GM12878 (cell line): Measurements from ENCODE around the gene RBBP6. TPM values are rescaled to one million over a fixed set of nuclear protein-coding genes. Genes with fewer than 3 reads are reported as not detected.

Experiments used
- ATAC-seq: fragments of 200-7000 bp; cut with Tn5 transposase; 3 replicates; pipeline ENCODE4 v1.9.1; 2020; ENCODE audit warnings: mild to moderate bottlenecking, moderate library complexity
- BruUV-seq: library from RNA; stranded (reverse); fragments of 400-500 nt; replicated peaks from 2 replicates; lab custom pipeline; 2021; lab: Mats Ljungman, UMichigan
- CTCF ChIA-PET: fragments of 300-600 bp; sonication (Branson Sonifier 250); formaldehyde crosslinking; extraction: SDS; loops from one replicate; lab custom pipeline; 2021; ENCODE audit warnings: inconsistent platforms; lab: Yijun Ruan, JAX
- POLR2A ChIA-PET: fragments of 350-600 bp; formaldehyde crosslinking; extraction: SDS; loops from one replicate; lab custom pipeline; 2021; ENCODE audit warnings: inconsistent platforms; lab: Charles Lee
- RAD21 ChIA-PET: fragments of 300-600 bp; sonication (Branson Sonifier 250); formaldehyde crosslinking; loops from one replicate; lab custom pipeline; 2023; ENCODE audit warnings: antibody characterized with exemption; ENCODE audit not compliant: unreplicated experiment; lab: Charles Lee
- SMC1A ChIA-PET: fragments of 300-600 bp; sonication (Branson Sonifier 250); formaldehyde crosslinking; loops from one replicate; lab custom pipeline; 2023; ENCODE audit not compliant: unreplicated experiment, uncharacterized antibody; lab: Charles Lee
- DNase-seq: peaks from one replicate; pipeline ENCODE4 v3.0.0-alpha.2; 2011; ENCODE audit warnings: low read depth, low spot score
- FAIRE-seq: peaks from 3 replicates; lab custom pipeline; 2011; peaks lifted over from hg19 to GRCh38; lab: Jason Lieb, UNC
- H2AFZ ChIP-seq: 2 replicates; pipeline ENCODE4 v1.6.0; 2011; ENCODE audit warnings: low read depth, low read length, control low read depth; ENCODE audit not compliant: control insufficient read depth
- H3K27ac ChIP-seq: 2 replicates; pipeline ENCODE4 v1.5.1; 2011; ENCODE audit warnings: control low read depth; ENCODE audit not compliant: control insufficient read depth, insufficient read depth
- H3K27me3 ChIP-seq, 2 experiments: replicated peaks in 1 of 2; 2 replicates each; pipeline versions ENCODE4 v1.6.0 to v1.6.1; 2011; ENCODE audit warnings: low read length in 1 of 2; ENCODE audit not compliant: control insufficient read depth in 2 of 2, insufficient read depth in 2 of 2
- H3K36me3 ChIP-seq, 2 experiments: 2 replicates each; pipeline ENCODE4 v1.5.1; 2011; ENCODE audit warnings: low read length in 1 of 2; ENCODE audit not compliant: control insufficient read depth in 2 of 2, insufficient read depth in 2 of 2
- H3K4me1 ChIP-seq: 2 replicates; pipeline ENCODE4 v1.6.1; 2011; ENCODE audit warnings: mild to moderate bottlenecking, low read length, moderate library complexity, mixed read lengths; ENCODE audit not compliant: control insufficient read depth, insufficient read depth
- H3K4me2 ChIP-seq: 2 replicates; pipeline ENCODE4 v1.6.0; 2011; ENCODE audit warnings: control low read depth; ENCODE audit not compliant: control insufficient read depth, insufficient read depth
- H3K4me3 ChIP-seq: fragments of 200-600 bp; sonication (generic); 2 replicates; pipeline ENCODE4 v1.5.1; 2016
- H3K79me2 ChIP-seq: 2 replicates; pipeline ENCODE4 v1.6.0; 2011; ENCODE audit warnings: low read length; ENCODE audit not compliant: control insufficient read depth, insufficient read depth
- H3K9ac ChIP-seq: 2 replicates; pipeline ENCODE4 v1.8.0; 2011; ENCODE audit warnings: low read length, control low read depth, mixed read lengths; ENCODE audit not compliant: control insufficient read depth, insufficient read depth
- H3K9me3 ChIP-seq: replicated peaks from 3 replicates; pipeline ENCODE4 v1.5.1; 2011; ENCODE audit warnings: mild to moderate bottlenecking, low read length; ENCODE audit not compliant: control insufficient read depth, insufficient read depth
- H4K20me1 ChIP-seq: 2 replicates; pipeline ENCODE4 v1.6.0; 2011; ENCODE audit not compliant: control insufficient read depth, insufficient read depth
- BMI1 ChIP-seq: fragments of 450-650 bp; IDR thresholded peaks from 2 replicates; pipeline ENCODE4 v1.6.1; 2016; ENCODE audit warnings: mild to moderate bottlenecking, moderate library complexity, borderline replicate concordance
- FOS ChIP-seq: IDR thresholded peaks from 3 replicates; pipeline ENCODE4 v1.6.1; 2011; ENCODE audit warnings: borderline replicate concordance; ENCODE audit not compliant: insufficient read length; ENCODE audit errors: extremely low read depth
- HDAC6 ChIP-seq: fragments of 200-600 bp; sonication (generic); IDR thresholded peaks from one replicate; pipeline ENCODE4 v1.8.0; 2017; ENCODE audit warnings: antibody characterized with exemption; ENCODE audit not compliant: unreplicated experiment
- JUNB ChIP-seq: IDR thresholded peaks from 2 replicates; pipeline ENCODE4 v1.6.1; 2016; ENCODE audit warnings: antibody characterized with exemption, mild to moderate bottlenecking
- MEF2A ChIP-seq: IDR thresholded peaks from 2 replicates; pipeline ENCODE4 v1.6.1; 2011; ENCODE audit warnings: low read depth, mild to moderate bottlenecking, low read length, moderate library complexity; ENCODE audit not compliant: insufficient read depth
- NFXL1 ChIP-seq: fragments of 450-650 bp; IDR thresholded peaks from 2 replicates; pipeline ENCODE4 v1.6.1; 2017; ENCODE audit warnings: antibody characterized with exemption, mild to moderate bottlenecking, borderline replicate concordance
- NR2F1 ChIP-seq: fragments of 450-650 bp; conservative IDR thresholded peaks from 2 replicates; pipeline ENCODE4 v1.6.1; 2017; ENCODE audit warnings: mild to moderate bottlenecking
- POU2F2 ChIP-seq: IDR thresholded peaks from 3 replicates; pipeline ENCODE4 v1.6.1; 2011; ENCODE audit warnings: low read depth, mild to moderate bottlenecking, low read length, borderline replicate concordance
- TCF3 ChIP-seq: IDR thresholded peaks from 2 replicates; pipeline ENCODE4 v1.6.1; 2012; ENCODE audit warnings: low read depth, mild to moderate bottlenecking, low read length, borderline replicate concordance; ENCODE audit not compliant: insufficient read depth
- WGBS: methylation state at CpG from one replicate; pipeline ENCODE4 v1.1.6; 2016; ENCODE audit warnings: low lambda C conversion rate; ENCODE audit not compliant: insufficient replicate concordance, insufficient coverage; ENCODE audit errors: missing lambda C conversion rate; 5-methylcytosine and 5-hydroxymethylcytosine counted together
- in situ Hi-C: fragments of 300-500 bp; cut with MboI; formaldehyde crosslinking; loops from 9 replicates; pipeline ENCODE4 v1.14.3; 2018; ENCODE audit warnings: mixed read lengths
- intact Hi-C: fragments of 100-400 bp; cut with micrococcal nuclease; formaldehyde crosslinking; loops from one replicate; pipeline ENCODE4 v1.14.2; 2022; ENCODE audit not compliant: unreplicated experiment
- polyA plus RNA-seq, 11 experiments: library from polyadenylated mRNA; depleted of rRNA in 4 of 11; unstranded in 6 of 11; stranded (reverse) in 5 of 11; fragments of >200 nt; fragmentation: Nextera tagmentation in 4 of 11; fragmentation: Illumina TruSeq in 1 of 11; extraction: Ambion mirVana in 4 of 11; extraction: Trizol in 1 of 11; gene quantifications; 1 replicate in 1 of 11; 2 replicates in 10 of 11; pipeline versions ENCODE4 v1.2.1 to v1.2.3, GENCODE V29; 2011 to 2016; ENCODE audit warnings: inconsistent platforms in 2 of 11, missing spikeins in 2 of 11, low read depth in 1 of 11
- total RNA-seq, 4 experiments: library from RNA; depleted of rRNA in 3 of 4; stranded (reverse); fragments of >200 nt in 3 of 4; fragmentation: Illumina TruSeq in 1 of 4; extraction: Trizol in 1 of 4; gene quantifications; 2 replicates each; pipeline versions ENCODE4 v1.2.1 to v1.2.3, GENCODE V29; 2013 to 2021
- TF ChIP-seq, protein P1 (sequence below): fragments of 450-650 bp; formaldehyde crosslinking; IDR thresholded peaks from 2 replicates; pipeline ENCODE4 v1.4.0; 2020; ENCODE audit warnings: mild to moderate bottlenecking, moderate library complexity
- TF ChIP-seq, protein P2 (sequence below): fragments of 450-650 bp; IDR thresholded peaks from 2 replicates; pipeline ENCODE4 v1.6.1; 2017; ENCODE audit warnings: mild to moderate bottlenecking, low read depth, inconsistent platforms; ENCODE audit not compliant: poor library complexity, severe bottlenecking

RBBP6 gene
- total and polyA plus RNA-seq, 10 of the 15 experiments (the other 5 are each of a cell fraction or from before 2014, with no cell fraction given): 16.9 to 80.2 (median 36.5) TPM

DNA sequence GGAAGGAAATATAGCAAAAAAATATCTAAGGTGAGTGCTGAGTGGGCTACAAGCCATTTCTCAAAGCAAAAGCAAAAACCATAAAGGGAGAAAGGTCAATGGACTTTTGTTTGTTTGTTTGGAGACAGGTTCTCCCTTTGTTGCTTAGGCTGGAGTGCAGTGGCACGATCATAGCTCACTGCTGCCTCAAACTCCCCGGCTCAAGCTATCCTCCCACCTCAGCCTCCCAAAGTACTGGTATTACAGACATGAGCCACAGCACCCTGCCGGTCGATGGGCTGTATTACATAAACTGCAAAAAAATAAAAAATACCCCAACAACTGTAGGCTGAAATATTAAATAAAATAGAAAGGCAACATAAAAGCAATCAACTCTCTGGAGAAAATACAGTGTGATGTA, 3.5 kb upstream of the RBBP6 start (continued):
- TF ChIP-seq, protein P1, sequence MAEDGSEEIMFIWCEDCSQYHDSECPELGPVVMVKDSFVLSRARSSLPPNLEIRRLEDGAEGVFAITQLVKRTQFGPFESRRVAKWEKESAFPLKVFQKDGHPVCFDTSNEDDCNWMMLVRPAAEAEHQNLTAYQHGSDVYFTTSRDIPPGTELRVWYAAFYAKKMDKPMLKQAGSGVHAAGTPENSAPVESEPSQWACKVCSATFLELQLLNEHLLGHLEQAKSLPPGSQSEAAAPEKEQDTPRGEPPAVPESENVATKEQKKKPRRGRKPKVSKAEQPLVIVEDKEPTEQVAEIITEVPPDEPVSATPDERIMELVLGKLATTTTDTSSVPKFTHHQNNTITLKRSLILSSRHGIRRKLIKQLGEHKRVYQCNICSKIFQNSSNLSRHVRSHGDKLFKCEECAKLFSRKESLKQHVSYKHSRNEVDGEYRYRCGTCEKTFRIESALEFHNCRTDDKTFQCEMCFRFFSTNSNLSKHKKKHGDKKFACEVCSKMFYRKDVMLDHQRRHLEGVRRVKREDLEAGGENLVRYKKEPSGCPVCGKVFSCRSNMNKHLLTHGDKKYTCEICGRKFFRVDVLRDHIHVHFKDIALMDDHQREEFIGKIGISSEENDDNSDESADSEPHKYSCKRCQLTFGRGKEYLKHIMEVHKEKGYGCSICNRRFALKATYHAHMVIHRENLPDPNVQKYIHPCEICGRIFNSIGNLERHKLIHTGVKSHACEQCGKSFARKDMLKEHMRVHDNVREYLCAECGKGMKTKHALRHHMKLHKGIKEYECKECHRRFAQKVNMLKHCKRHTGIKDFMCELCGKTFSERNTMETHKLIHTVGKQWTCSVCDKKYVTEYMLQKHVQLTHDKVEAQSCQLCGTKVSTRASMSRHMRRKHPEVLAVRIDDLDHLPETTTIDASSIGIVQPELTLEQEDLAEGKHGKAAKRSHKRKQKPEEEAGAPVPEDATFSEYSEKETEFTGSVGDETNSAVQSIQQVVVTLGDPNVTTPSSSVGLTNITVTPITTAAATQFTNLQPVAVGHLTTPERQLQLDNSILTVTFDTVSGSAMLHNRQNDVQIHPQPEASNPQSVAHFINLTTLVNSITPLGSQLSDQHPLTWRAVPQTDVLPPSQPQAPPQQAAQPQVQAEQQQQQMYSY (CRISPR knock-in tag): no peak
- TF ChIP-seq BMI1: no peak

DNA sequence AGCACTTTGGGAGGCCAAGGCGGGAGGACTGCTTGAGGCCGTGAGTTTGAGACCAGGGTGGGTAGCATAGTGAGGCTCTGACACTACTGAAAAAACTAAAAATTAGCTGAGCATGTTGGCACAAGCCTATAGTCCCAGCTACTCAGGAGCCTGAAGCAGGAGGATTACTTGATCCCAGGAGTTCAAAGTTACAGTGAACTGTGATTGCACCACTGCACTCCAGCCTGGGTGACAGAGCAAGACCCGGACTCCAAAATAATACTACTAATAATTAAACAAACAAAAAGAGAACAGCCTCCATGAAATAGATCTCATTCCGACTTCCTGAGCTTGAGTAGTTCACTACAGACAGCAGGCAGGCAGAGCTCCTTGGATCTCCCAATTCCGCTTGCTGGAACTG, 2.7 kb upstream of the RBBP6 start:
- Histone ChIP-seq H3K27ac (no peak overlapping the region), H3K9me3 (no peaks in the 10 kb centered on the region), H3K4me3 (no peak overlapping the region), H4K20me1 (peaks cover 5% of the 10 kb centered on the region; the same call in 1 of the 2 replicates), H3K27me3 (no peaks in the 10 kb centered on the region), H2AFZ (no peak overlapping the region), H3K79me2 (peaks cover 24% of the 10 kb centered on the region), H3K36me3 (no peaks in the 10 kb centered on the region), H3K4me2 (no peak overlapping the region), H3K4me1 (no peaks in the 10 kb centered on the region), H3K9ac (no peak overlapping the region)
- no TSS peak for BruUV-seq
- ChIA-PET SMC1A (interaction anchor here (0.8 to 1.0 kb wide), 3 partner anchors 33 to 192 kb away, joined by 3 to 4 read pairs (median 3); no protein-coding TSS in a partner anchor), CTCF (interaction anchor here (0.6 to 3.2 kb wide), 5 partner anchors 13 to 813 kb away, joined by 3 to 17 read pairs (median 3); no protein-coding TSS in a partner anchor), POLR2A (no interaction called here), RAD21 (no interaction called here)
- in situ Hi-C loops: no loop called here
- no peak for DNase-seq
- intact Hi-C loops: loop anchor here (10.0 kb wide), 1 partner anchor 892 kb away; the partner anchor contains the start of genes DCTN5 and PALB2
- TF ChIP-seq MEF2A (no peak), TCF3 (no peak), FOS (no peak), NFXL1 (no peak), HDAC6 (no peak), POU2F2 (no peak), JUNB (no peak), NR2F1 (no peak)
- TF ChIP-seq, protein P2, sequence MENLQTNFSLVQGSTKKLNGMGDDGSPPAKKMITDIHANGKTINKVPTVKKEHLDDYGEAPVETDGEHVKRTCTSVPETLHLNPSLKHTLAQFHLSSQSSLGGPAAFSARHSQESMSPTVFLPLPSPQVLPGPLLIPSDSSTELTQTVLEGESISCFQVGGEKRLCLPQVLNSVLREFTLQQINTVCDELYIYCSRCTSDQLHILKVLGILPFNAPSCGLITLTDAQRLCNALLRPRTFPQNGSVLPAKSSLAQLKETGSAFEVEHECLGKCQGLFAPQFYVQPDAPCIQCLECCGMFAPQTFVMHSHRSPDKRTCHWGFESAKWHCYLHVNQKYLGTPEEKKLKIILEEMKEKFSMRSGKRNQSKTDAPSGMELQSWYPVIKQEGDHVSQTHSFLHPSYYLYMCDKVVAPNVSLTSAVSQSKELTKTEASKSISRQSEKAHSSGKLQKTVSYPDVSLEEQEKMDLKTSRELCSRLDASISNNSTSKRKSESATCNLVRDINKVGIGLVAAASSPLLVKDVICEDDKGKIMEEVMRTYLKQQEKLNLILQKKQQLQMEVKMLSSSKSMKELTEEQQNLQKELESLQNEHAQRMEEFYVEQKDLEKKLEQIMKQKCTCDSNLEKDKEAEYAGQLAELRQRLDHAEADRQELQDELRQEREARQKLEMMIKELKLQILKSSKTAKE: no peak
- no peak for ATAC-seq
- WGBS: 73% methylated on average over 5 of the region's 5 CpGs
- FAIRE-seq: no peak
